Measurements from ENCODE around the gene SND1.

Gene SND1

DNA sequence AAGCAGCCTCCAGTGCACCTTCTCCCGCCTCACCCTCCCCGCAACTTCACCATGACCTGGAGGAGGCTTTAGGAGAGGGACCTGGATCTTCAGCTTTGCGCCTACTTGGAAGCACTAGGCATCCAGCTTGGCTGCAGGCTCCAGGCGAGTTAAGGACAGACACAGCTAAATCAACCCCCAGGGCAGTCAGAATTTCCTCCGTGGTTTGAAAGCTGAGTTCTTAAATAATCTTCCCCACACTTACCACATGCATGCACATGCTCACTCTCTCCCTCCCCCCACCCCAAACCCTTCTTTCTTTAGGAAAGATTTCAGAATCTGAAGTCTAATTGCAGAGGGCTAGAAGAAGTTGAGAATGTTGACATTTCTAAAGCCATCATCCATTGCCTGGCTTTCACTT lies 416.0 kb downstream of the SND1 start:
- no peak overlapping the region for H3K4me3 ChIP-seq (ENCODE audit: insufficient read depth in 1 of 2, low read depth in 1 of 2, low read length in 2 of 2)
- no peak overlapping the region for H2AK5ac ChIP-seq (ENCODE audit: low read length, severe bottlenecking)
- no peak overlapping the region for H3K23ac ChIP-seq (ENCODE audit: low read length in 2 of 2)
- no peak overlapping the region for H4K91ac ChIP-seq (ENCODE audit: low read length)
- H3K27ac ChIP-seq (ENCODE audit: low read length, poor library complexity, severe bottlenecking), result no peak overlapping the region
- no peak overlapping the region for H3K9ac ChIP-seq (ENCODE audit: low read length)
- 92% methylated on average over 5 of the region's 5 CpGs for WGBS
- no peaks in the 10 kb centered on the region for H3K9me3 ChIP-seq (ENCODE audit: control insufficient read depth, low read length)
- no peak overlapping the region for H3K4ac ChIP-seq (ENCODE audit: low read depth in 1 of 2, low read length in 2 of 2)
- no peak overlapping the region for H2BK12ac ChIP-seq (ENCODE audit: low read length in 2 of 2)
- no peak overlapping the region for H3K4me2 ChIP-seq (ENCODE audit: low read length, poor library complexity, severe bottlenecking)
- H2BK120ac ChIP-seq (ENCODE audit: low read depth, low read length), result no peak overlapping the region
- H2BK5ac ChIP-seq (ENCODE audit: low read depth, low read length, poor library complexity, severe bottlenecking), result no peak overlapping the region
- H3K4me1 ChIP-seq (ENCODE audit: control insufficient read depth, insufficient read depth, low read depth, low read length), result peaks cover 12% of the 10 kb centered on the region
- H3K18ac ChIP-seq (ENCODE audit: low read depth in 1 of 2, low read length in 2 of 2), result no peak overlapping the region
- H3K79me1 ChIP-seq (replicated peaks; ENCODE audit: low read length, poor library complexity, severe bottlenecking), result peaks cover 40% of the 10 kb centered on the region
- no peak overlapping the region for H3K14ac ChIP-seq (ENCODE audit: low read length in 2 of 2)
- H4K8ac ChIP-seq (ENCODE audit: low read length), result no peak overlapping the region
- H2AFZ ChIP-seq (ENCODE audit: low read depth, low read length), result no peak overlapping the region
- peaks cover 11 to 42% of the 10 kb centered on the region in 2 experiments for H3K36me3 ChIP-seq (ENCODE audit: control insufficient read depth in 1 of 2, insufficient read depth in 2 of 2, low read depth in 1 of 2, low read length in 2 of 2)
- no peaks in the 10 kb centered on the region for H3K27me3 ChIP-seq (ENCODE audit: control insufficient read depth in 1 of 2, insufficient read depth in 1 of 2, low read length in 2 of 2)
- no peak overlapping the region for H2BK15ac ChIP-seq (ENCODE audit: low read depth, poor library complexity, severe bottlenecking)
- DNase-seq, result no peak

DNA sequence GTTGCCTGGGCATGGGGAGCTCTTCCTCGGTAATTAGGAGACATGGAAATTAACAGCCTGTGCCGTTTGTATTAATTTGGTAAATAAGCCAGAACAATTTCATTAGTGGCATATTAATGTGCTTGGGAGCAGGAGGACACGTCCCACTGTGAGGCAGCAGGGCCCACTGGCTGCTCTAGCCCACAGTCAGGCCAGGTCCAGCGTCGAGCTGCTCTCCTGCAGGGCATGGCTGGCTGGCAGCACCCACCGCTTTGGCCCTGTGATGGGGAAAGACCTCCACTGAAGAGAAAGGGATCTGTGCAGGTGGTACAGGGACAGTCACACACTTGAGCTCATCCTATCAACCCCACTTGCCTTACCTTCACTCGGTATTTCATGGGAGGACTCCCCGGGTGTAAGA lies 416.8 kb downstream of the SND1 start:
- no peak overlapping the region for H2AFZ ChIP-seq (ENCODE audit: low read depth, low read length)
- H3K14ac ChIP-seq (ENCODE audit: low read length in 2 of 2), result peak overlapping the region in 1 of 2 experiments; percentile 37
- no peak overlapping the region for H2BK15ac ChIP-seq (ENCODE audit: low read depth, poor library complexity, severe bottlenecking)
- no peak overlapping the region for H2AK5ac ChIP-seq (ENCODE audit: low read length, severe bottlenecking)
- no peak overlapping the region for H2BK120ac ChIP-seq (ENCODE audit: low read depth, low read length)
- no peak overlapping the region for H3K27ac ChIP-seq (ENCODE audit: low read length, poor library complexity, severe bottlenecking)
- peak overlapping the region in 1 of 2 experiments; percentile 77 for H3K23ac ChIP-seq (ENCODE audit: low read length in 2 of 2)
- H3K27me3 ChIP-seq (ENCODE audit: control insufficient read depth in 1 of 2, insufficient read depth in 1 of 2, low read length in 2 of 2), result no peaks in the 10 kb centered on the region
- H3K79me1 ChIP-seq (replicated peaks; ENCODE audit: low read length, poor library complexity, severe bottlenecking), result peaks cover 36% of the 10 kb centered on the region
- no peak overlapping the region for H3K4ac ChIP-seq (ENCODE audit: low read depth in 1 of 2, low read length in 2 of 2)
- H3K4me3 ChIP-seq (ENCODE audit: insufficient read depth in 1 of 2, low read depth in 1 of 2, low read length in 2 of 2), result no peak overlapping the region
- peaks cover 8% of the 10 kb centered on the region for H3K4me1 ChIP-seq (ENCODE audit: control insufficient read depth, insufficient read depth, low read depth, low read length)
- no peak overlapping the region for H4K91ac ChIP-seq (ENCODE audit: low read length)
- no peak overlapping the region for H3K18ac ChIP-seq (ENCODE audit: low read depth in 1 of 2, low read length in 2 of 2)
- H3K9ac ChIP-seq (ENCODE audit: low read length), result no peak overlapping the region
- peaks cover 11 to 40% of the 10 kb centered on the region in 2 experiments for H3K36me3 ChIP-seq (ENCODE audit: control insufficient read depth in 1 of 2, insufficient read depth in 2 of 2, low read depth in 1 of 2, low read length in 2 of 2)
- H2BK12ac ChIP-seq (ENCODE audit: low read length in 2 of 2), result no peak overlapping the region
- H3K9me3 ChIP-seq (ENCODE audit: control insufficient read depth, low read length), result no peaks in the 10 kb centered on the region
- no peak overlapping the region for H3K4me2 ChIP-seq (ENCODE audit: low read length, poor library complexity, severe bottlenecking)
- no peak overlapping the region for H2BK5ac ChIP-seq (ENCODE audit: low read depth, low read length, poor library complexity, severe bottlenecking)
- DNase-seq, result no peak
- WGBS, result 96% methylated on average over 8 of the region's 8 CpGs
- H4K8ac ChIP-seq (ENCODE audit: low read length), result no peak overlapping the region

DNA sequence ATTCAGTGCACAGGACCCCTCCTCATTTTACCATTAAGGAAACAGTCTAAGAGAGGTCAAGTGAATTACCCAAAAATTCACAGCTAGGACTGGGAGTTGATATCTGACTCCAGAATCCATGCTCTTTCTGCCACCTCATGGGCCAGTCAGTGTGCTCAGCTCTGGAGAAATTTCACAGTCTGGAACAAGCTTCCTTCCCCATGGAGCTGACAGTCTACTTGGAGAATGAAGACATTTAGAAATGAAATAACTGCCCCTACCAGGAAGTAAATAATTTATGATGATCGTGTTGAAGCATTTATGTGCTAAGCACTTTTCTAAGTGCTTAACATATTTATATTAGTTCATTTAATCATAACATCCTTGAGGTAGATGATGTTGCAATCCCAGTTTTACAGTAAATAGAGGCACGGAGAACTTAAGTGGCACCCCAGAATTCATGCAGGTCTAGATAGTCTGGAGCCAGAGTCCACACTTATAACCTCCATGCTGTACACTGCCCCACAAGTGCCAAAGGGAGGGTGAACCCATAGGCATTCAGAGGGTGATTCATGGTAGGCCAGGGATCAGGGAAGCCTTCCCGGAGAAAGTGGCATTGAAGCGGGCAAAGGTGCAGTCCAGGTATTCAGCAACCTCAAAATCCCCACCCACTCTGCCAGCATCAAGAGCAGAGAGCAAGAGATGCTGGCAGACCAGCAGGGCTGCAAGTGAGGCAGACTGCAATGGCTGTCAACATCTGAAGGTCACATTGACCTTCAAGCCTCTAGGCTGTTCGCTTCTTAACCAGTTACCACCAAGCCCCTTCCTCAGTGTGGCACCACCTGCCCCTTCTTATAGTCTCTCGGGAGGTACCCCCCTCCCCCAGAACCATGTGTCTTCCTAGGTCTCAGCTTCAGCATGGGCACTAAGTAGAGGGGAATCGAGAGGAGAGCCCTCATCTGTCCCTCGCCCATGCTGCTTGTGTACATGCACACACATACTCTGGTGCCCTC lies 417.7 kb downstream of the SND1 start:
- Histone ChIP-seq H3K14ac (ENCODE audit: low read length in 2 of 2) (no peak overlapping the region), H2AK5ac (ENCODE audit: low read length, severe bottlenecking) (no peak overlapping the region), H4K91ac (ENCODE audit: low read length) (no peak overlapping the region), H3K79me1 (replicated peaks; ENCODE audit: low read length, poor library complexity, severe bottlenecking) (peaks cover 42% of the 10 kb centered on the region), H3K27me3 (ENCODE audit: control insufficient read depth in 1 of 2, insufficient read depth in 1 of 2, low read length in 2 of 2) (no peaks in the 10 kb centered on the region), H2BK12ac (ENCODE audit: low read length in 2 of 2) (no peak overlapping the region), H2BK120ac (ENCODE audit: low read depth, low read length) (no peak overlapping the region), H3K27ac (ENCODE audit: low read length, poor library complexity, severe bottlenecking) (no peak overlapping the region), H3K9ac (ENCODE audit: low read length) (no peak overlapping the region), H2BK15ac (ENCODE audit: low read depth, poor library complexity, severe bottlenecking) (no peak overlapping the region), H3K4me2 (ENCODE audit: low read length, poor library complexity, severe bottlenecking) (no peak overlapping the region), H2AFZ (ENCODE audit: low read depth, low read length) (no peak overlapping the region), H3K18ac (ENCODE audit: low read depth in 1 of 2, low read length in 2 of 2) (no peak overlapping the region), H3K36me3 (ENCODE audit: control insufficient read depth in 1 of 2, insufficient read depth in 2 of 2, low read depth in 1 of 2, low read length in 2 of 2) (peaks cover 16 to 49% of the 10 kb centered on the region in 2 experiments), H3K4me1 (ENCODE audit: control insufficient read depth, insufficient read depth, low read depth, low read length) (peaks cover 11% of the 10 kb centered on the region), H3K4me3 (ENCODE audit: insufficient read depth in 1 of 2, low read depth in 1 of 2, low read length in 2 of 2) (no peak overlapping the region), H3K9me3 (ENCODE audit: control insufficient read depth, low read length) (no peaks in the 10 kb centered on the region), H2BK5ac (ENCODE audit: low read depth, low read length, poor library complexity, severe bottlenecking) (no peak overlapping the region), H3K23ac (ENCODE audit: low read length in 2 of 2) (no peak overlapping the region), H3K4ac (ENCODE audit: low read depth in 1 of 2, low read length in 2 of 2) (no peak overlapping the region), H4K8ac (ENCODE audit: low read length) (no peak overlapping the region)
- 97% methylated on average over 7 of the region's 8 CpGs for WGBS
- DNase-seq, result no peak

DNA sequence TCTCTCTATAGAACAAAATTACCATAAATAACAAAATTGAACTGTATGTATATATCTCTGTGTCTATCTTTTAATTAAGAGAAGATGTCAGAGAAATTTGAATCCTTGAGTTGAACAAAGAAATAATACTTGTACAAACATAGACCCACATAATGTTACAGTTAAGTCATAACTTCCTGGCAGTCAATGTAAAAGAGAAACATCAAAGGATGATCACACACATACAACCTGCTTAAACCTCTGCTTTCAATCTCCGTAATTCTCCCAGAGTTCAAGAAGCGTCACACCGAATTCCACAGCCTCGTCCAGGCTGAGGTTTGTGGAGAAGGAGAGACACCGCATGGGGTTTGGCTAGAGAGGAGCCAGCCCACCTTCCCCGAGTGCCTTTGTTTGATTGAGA lies 419.4 kb downstream of the SND1 start:
- Histone ChIP-seq H2AK5ac (ENCODE audit: low read length, severe bottlenecking) (no peak overlapping the region), H3K4me3 (ENCODE audit: insufficient read depth in 1 of 2, low read depth in 1 of 2, low read length in 2 of 2) (no peak overlapping the region), H4K91ac (ENCODE audit: low read length) (no peak overlapping the region), H3K9me3 (ENCODE audit: control insufficient read depth, low read length) (no peaks in the 10 kb centered on the region), H2BK15ac (ENCODE audit: low read depth, poor library complexity, severe bottlenecking) (no peak overlapping the region), H3K9ac (ENCODE audit: low read length) (no peak overlapping the region), H3K4me2 (ENCODE audit: low read length, poor library complexity, severe bottlenecking) (no peak overlapping the region), H2AFZ (ENCODE audit: low read depth, low read length) (no peak overlapping the region), H2BK120ac (ENCODE audit: low read depth, low read length) (no peak overlapping the region), H3K4ac (ENCODE audit: low read depth in 1 of 2, low read length in 2 of 2) (no peak overlapping the region), H2BK12ac (ENCODE audit: low read length in 2 of 2) (no peak overlapping the region), H3K23ac (ENCODE audit: low read length in 2 of 2) (no peak overlapping the region), H2BK5ac (ENCODE audit: low read depth, low read length, poor library complexity, severe bottlenecking) (no peak overlapping the region), H3K4me1 (ENCODE audit: control insufficient read depth, insufficient read depth, low read depth, low read length) (peaks cover 22% of the 10 kb centered on the region), H3K36me3 (ENCODE audit: control insufficient read depth in 1 of 2, insufficient read depth in 2 of 2, low read depth in 1 of 2, low read length in 2 of 2) (peaks cover 17 to 57% of the 10 kb centered on the region in 2 experiments), H3K27me3 (ENCODE audit: control insufficient read depth in 1 of 2, insufficient read depth in 1 of 2, low read length in 2 of 2) (no peaks in the 10 kb centered on the region), H3K18ac (ENCODE audit: low read depth in 1 of 2, low read length in 2 of 2) (no peak overlapping the region), H3K27ac (ENCODE audit: low read length, poor library complexity, severe bottlenecking) (no peak overlapping the region), H4K8ac (ENCODE audit: low read length) (no peak overlapping the region), H3K14ac (ENCODE audit: low read length in 2 of 2) (no peak overlapping the region), H3K79me1 (replicated peaks; ENCODE audit: low read length, poor library complexity, severe bottlenecking) (peaks cover 42% of the 10 kb centered on the region)
- WGBS, result 96% methylated on average over 6 of the region's 6 CpGs
- no peak for DNase-seq
